Kidney capillary endothelial cell (primary cell): ENCODE data around the gene TSHZ3.

Experiments used
- DNase-seq: peaks from one replicate; pipeline ENCODE4 v3.0.0-alpha.2; 2018; ENCODE audit warnings: low spot score

TSHZ3 gene

GRCh38 chr19:31261019-31261602 lies 88.1 kb downstream of the TSHZ3 start:
- DNase-seq, result no peak

- no peak for DNase-seq
Observed at GRCh38 chr19:31260171-31260933, 88.9 kb downstream of the TSHZ3 start.

DNA sequence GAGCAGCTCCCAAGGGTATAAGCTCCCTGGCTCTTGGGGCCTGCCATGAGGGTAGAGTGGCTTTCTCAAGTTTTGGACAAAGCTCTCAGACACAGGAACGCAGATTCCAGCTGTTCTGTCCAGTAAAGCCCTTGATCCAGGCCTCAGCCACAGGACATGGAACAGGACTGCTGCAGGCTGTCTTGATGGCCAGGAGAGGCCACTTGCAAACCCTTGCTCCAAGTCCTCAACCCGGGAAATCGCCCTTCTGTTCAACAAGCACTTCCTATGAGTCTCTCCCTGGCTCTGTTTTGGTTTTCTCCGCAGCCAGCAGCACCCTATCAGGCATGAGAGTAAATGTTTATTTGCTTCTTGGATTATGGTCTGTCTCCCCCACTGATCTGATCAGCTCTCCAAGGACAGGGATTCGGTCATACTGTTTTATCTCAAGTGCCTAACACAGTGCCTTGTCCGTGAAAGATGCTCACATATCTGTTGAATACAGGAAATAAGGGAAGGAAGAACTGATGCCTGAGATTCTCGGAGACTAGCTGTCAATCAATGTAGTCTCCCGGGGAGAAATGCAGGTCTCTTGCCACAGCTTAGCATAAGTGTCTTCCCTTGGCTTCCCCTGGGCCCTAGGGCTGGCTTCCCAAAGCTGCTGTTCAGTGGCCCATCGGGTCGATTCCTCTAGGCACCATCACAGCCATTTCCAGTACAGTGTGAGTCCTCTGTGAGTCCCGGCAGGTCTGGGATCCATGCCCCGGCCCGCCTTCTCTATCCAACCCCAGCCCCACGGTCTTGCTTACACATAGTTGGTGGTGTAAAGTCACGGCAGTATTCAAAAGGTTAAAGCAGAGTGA lies 90.8 kb downstream of the TSHZ3 start:
- no peak for DNase-seq

DNA sequence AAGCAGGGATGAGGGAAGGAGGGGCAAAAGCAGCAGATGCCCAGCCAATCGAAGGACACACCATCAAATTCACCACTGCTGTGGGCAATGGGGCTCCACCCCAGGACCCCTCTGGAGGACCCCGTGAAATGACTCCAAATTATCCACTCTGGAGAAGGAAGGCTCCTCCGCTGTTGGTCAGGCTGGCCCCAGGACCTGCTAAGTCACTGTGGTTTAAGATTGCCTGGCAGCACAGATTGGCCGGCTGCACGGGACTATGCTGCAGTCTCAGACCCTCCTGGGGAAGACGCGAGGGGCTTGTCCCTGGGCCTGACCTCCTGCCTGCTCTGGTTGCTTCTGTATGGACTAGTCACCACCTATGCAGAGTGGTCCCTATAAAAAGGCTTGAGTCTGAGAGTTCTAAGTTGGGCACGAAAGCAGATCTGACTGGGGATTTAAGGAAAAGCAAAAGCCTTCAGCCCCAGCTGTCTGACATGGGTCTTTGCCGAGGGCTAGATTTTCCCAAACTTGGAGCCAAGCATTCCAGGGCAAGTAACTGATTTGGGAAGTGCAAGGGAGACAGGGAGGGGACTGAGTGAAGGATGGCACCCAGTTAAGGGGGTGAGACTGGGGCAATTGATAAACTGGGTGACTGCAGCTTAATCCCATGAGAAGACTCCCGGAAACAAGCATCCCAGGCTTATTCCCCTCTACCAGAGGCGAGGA lies 91.7 kb downstream of the TSHZ3 start:
- no peak for DNase-seq

DNA sequence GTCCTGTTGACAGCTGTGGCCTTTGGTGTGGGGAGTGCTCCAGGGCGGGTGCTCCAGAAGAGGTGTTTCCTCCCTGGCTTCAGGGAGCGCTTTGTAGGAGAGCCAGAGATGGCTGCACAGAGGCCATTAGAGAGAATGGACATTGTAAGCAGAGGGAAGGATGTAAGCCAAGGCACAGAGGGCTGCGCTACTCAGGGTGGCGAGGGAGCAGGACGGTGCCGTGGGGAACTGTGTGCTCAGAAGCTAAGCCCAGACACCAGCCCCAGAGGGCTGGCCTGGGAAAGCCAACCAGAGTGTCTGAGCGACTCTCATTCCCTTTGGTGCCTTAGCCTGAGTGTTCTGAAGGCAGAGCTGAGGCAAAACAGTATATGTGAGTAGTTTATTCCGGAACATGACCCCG lies 92.2 kb downstream of the TSHZ3 start:
- no peak for DNase-seq

- DNase-seq, result no peak
Observed at GRCh38 chr19:31256593-31256960, 92.7 kb downstream of the TSHZ3 start.

DNA sequence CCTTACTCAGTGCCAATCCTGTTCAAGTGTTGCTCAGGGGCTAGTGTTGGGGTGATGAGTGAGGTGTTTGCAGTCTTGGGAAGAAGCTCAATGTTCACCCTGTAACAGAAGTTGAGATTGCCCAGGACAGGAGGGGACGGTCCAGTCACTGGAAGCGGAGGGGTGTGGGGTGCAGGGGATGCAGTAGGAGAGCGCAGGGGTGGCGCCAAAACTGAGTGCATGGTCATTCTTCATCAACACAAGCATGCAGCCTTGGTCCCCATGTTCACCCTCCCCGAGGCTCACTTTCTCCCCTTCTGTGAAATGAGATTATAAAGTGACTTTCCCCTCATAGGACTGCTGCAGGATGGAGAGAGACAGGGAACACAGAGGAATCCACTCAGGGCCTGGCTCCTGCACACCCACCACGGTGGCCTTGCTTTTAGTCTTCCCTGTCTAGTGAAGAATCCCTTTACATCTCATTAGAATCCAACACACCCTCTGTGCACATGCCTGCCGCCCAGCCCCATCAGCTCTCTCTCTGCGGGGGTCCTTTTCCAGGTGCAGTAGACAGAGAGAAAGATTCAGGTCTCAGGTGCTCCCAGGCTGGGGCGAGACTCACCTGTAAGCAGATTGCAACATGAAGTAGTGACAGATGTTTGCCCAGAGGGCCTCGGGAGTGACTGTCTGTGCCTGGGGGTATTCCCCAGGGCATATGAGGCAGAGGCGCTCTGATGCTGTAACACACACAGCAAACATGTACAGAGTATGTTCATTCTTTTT lies 93.2 kb downstream of the TSHZ3 start:
- no peak for DNase-seq

DNA sequence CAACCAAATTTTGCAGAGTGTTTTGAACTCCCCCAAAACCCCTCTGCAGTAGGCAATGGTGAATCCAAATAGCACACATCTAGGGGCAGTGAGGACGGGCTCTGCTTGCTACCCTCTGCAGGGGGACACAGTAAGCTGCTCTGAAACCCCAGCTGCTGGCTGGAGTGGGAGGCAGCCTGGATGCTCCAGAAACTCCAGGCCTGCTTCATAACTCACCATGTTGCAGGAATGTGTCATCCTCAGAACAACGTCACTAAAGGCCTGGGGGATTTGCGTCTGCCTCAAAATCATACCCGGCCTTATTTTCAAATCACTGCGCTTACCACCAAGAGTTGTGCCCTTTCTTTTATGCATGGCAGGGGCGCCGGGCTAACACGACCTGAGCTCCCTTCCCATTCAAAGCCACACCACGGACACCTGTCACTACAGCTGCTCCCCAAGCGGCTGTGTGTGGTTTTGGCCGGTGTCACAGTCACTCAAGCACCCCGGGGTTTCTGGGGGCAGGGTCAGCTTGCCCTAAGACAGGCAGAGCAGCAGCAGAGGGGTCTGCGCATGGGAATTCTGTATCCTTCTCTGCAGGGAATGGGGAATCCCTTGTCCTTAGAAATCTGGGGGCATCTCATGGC lies 93.9 kb downstream of the TSHZ3 start:
- DNase-seq, result no peak

- no peak for DNase-seq
Observed at GRCh38 chr19:31254611-31255010, 94.6 kb downstream of the TSHZ3 start.

DNA sequence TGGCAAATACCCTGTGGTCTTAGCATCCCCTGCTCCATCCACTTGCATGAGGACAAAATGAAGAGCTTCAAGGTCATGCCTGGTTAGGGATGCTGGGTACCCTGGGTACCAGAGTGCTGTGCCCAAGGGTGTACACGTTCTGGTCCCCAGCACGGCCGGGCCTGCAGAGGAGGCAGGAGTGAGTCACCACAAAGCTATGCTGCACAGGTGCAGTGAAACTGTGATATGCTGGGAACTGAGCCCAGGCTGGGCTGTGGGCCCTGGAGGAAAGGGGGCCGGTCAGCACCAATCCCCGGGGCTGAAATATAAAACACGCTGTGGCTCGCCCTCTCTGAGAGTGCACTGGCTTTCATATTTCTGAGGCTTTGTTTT lies 95.1 kb downstream of the TSHZ3 start:
- DNase-seq, result no peak

- no peak for DNase-seq
Observed at GRCh38 chr19:31253526-31254179, 95.6 kb downstream of the TSHZ3 start.

DNA sequence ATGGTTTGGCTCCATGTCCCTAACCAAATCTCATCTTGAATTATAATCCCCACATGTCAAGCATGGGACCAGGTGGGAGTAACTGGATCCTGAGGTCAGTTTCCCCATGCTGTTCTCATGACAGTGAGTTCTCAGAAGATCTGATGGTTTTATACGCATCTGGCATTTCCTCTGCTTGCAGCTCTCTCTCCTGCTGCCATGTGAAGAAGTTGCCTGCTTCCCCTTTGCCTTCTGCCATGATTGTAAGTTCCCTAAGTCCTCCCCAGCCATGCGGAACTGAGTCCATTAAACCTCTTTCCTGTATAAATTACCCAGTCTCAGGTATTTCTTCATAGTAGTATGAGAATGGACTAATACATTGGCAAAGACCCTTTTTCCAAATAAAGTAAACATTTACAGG lies 96.8 kb downstream of the TSHZ3 start:
- no peak for DNase-seq

DNA sequence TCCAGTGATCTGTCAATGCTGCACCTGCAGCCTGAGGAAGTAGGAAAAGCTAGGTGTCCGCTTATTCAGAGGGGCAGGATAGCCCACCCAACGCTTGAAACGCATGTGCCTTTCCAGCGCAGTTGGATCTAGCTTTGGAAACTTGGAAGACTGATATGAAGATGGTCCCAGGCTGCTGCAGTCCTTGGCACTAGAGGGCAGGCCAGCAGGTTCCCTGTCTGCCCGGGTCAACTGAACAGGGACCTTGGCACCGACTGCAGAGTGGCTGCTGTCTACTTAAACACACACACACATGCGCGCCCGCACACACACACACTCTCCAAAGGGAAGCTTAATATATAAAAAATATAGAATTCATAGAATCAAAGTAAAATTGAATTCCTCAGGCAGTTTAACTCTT lies 100.0 kb downstream of the TSHZ3 start:
- no peak for DNase-seq

DNA sequence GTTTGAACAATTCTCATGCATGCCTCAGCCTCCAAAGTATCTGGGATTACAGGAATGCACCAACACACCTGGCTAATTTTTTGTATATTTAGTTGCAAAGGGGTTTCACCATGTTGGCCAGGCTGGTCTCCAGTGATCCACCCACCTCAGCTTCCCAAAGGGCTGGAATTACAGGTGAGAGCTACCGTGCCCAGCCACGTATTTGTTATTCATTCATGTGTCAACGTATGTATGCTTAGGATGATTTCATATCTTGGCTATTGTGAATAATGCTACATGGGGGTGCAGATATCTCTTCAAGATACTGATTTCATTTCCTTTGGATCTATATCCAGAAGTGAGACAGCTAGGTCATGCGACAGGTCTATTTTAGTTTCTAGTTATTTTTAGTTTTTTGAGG lies 113.4 kb downstream of the TSHZ3 start:
- peak; percentile 10 for DNase-seq

DNA sequence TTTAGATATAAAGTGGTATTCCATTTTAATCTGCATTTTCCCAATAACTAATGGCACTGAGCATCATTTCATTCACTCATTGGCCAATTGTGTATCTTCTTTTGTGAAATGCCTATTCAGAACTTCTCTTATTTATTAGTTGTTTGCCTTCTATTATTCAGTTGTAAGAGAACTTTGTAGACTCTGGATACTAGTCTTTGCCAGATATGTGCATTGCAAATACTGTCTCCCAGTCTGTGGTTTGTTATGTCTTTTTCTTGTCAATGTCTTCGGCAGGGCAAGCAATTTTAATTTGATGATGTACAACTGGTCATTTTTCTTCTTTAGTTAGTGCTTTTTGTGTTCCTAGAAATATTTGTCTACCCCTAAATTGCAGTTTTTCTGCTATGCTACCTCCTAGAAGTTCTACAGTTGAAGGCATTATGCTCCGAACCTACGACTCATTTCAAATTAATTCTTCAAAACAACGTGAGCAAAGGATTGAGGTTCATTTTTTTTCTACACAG lies 115.9 kb downstream of the TSHZ3 start:
- no peak for DNase-seq

DNA sequence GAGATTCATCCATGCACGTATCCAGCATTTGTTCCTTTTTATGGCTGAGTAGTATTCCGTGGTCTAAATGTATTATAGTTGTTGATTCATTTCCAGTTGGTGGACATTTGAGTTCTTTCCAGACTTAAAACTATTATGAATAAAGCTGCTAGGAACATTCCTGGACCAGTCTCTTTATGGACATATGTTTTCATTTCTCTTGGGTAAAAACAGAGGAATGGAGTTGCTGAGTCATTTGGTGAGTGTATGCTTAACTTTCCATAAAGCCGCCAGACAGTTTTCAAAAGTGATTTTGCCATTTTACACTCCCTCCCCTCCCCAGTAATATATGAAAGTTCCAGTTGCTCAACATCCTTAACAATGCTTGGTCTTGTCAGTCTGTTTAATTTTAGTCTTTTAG lies 116.4 kb downstream of the TSHZ3 start:
- DNase-seq, result no peak

- DNase-seq, result no peak
Observed at GRCh38 chr19:31232180-31232579, 117.1 kb downstream of the TSHZ3 start.

- no peak for DNase-seq
Observed at GRCh38 chr19:31231237-31231636, 118.0 kb downstream of the TSHZ3 start.

GRCh38 chr19:31226151-31226935 lies 122.9 kb downstream of the TSHZ3 start:
- no peak for DNase-seq
